Adrenal gland (tissue), 5 donors: ENCODE results near the gene CELF5.

Experiments used
- CTCF ChIP-seq, 6 experiments: fragments of 450-650 bp in 4 of 6; fragments of 200-600 bp in 2 of 6; sonication (generic) in 1 of 6; IDR thresholded peaks; 1 replicate in 5 of 6; 2 replicates in 1 of 6; pipeline versions ENCODE4 v1.5.1 to v1.8.0; 2016 to 2021; ENCODE audit warnings: antibody characterized with exemption in 6 of 6, mild to moderate bottlenecking in 2 of 6, moderate library complexity in 1 of 6
- POLR2A ChIP-seq, 2 donors: fragments of 450-650 bp; IDR thresholded peaks; one replicate each; pipeline ENCODE4 v1.6.1; 2017; ENCODE audit warnings: antibody characterized with exemption in 2 of 2, mild to moderate bottlenecking in 2 of 2, moderate library complexity in 1 of 2
- donor health status: DM: no; HTN: no; CAD: no.

DNA sequence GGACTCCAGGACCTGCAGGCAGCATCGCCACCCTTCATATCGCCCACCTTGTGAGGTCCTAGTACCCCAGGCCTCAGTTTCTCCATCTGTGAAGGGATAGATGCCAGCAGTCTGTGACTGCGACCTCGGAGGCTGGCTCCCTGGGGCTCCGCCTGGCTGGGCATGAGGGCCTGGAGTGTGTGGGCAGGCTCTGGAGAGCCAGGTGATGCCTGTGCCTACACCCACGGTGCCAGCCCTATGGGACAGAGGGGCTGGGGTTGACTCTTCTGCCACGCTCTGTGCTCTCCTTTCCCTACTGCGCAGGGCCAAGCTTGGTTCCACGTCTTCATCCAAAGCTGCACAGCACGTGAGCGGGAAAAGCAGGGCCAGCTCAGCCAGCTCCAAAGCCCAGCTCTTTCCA is 115.9 kb downstream of the CELF5 start:
- TF ChIP-seq CTCF (IDR thresholded peaks at IDR 0.05) = no peak
- TF ChIP-seq POLR2A (IDR thresholded peaks at IDR 0.05) = no peak
